Ureter (tissue), 1 donor: Measurements from ENCODE around the gene TMEM132C. TPM values are rescaled to one million over a fixed set of nuclear protein-coding genes. Genes with fewer than 3 reads are reported as not detected.
"Not testable (repeated sequence)": the region's sequence is repeated elsewhere in the genome, so short reads cannot be mapped to it uniquely, and the experiment has no call there.

Source experiments
- DNase-seq: peaks from one replicate; pipeline ENCODE4 v3.0.0-alpha.2; 2020; ENCODE audit warnings: low spot score
- total RNA-seq: library from RNA; stranded (reverse); gene quantifications from one replicate; pipeline ENCODE4 v1.2.4, GENCODE V29; 2023
- donor health status: DM: yes; HTN: yes; CAD: no.

The TMEM132C gene
- total RNA-seq, result 12.6 TPM

DNA sequence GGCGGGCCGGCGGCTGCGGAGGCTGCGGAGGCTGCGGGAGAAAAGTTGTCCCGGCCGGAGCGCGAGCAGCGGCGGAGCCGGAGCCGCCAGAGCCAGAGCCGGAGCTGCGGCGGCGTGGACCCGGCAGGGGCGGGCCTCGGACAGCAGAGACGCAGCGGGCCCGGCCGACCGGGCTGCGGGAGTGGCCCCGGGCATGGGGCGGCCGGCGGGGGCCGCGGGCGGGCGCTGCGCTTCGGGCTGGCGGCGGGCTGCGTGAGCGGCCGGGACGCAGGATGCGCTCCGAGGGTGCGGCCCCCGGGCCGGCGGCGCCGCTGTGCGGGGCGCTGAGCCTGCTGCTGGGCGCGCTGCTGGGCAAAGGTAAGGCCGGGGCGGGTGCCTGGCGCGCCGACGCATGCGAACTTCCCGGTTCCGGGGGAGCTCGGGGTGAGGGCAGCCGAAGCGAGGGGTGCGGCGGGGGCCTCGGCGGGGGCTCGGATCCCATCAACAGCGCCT is at the start of gene TMEM132C:
TSS of gene TMEM132C (plus strand) at position 40 of the 492 bp plus-strand sequence. CDS start at position 273, 233 bp downstream.
- no peak for DNase-seq

DNA sequence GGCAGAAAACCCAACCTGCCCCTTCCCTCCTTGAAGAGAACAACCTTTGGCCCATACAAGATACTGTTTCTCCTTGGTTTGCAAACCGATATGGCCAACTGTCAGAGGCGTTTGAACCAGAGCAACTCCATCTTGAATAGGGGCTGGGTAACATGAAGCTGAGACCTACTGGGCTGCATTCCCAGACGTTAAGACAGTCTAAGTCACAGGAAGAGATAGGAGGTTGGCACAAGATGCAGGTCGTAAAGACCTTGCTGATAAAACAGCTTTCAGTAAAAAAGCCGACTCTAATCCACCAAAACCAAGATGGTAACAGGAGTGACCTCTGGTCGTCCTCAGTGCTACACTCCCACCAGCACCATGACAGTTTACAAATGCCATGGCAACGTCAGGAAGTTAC is 42.7 kb upstream of the TMEM132C start:
- DNase-seq, result no peak

DNA sequence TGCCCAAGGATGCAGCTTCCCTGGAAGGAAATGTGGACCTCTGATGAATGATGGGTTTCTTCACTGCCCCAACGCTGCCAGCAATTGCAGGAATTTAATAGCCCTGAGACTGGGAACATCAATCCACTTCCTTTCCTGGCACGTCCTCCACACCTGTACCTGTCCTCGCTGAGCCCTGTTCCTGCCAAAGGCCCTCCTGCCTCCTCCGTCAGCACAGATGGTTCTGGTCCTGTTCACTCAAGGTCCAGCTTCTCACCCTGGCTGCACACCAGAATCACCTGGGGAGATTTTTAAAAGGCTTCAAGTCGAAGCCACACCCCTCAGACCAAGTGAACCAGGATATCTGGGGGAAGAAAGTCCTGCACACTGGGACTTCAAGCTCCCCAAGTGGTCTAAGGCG is 38.4 kb upstream of the TMEM132C start:
- no peak for DNase-seq

DNA sequence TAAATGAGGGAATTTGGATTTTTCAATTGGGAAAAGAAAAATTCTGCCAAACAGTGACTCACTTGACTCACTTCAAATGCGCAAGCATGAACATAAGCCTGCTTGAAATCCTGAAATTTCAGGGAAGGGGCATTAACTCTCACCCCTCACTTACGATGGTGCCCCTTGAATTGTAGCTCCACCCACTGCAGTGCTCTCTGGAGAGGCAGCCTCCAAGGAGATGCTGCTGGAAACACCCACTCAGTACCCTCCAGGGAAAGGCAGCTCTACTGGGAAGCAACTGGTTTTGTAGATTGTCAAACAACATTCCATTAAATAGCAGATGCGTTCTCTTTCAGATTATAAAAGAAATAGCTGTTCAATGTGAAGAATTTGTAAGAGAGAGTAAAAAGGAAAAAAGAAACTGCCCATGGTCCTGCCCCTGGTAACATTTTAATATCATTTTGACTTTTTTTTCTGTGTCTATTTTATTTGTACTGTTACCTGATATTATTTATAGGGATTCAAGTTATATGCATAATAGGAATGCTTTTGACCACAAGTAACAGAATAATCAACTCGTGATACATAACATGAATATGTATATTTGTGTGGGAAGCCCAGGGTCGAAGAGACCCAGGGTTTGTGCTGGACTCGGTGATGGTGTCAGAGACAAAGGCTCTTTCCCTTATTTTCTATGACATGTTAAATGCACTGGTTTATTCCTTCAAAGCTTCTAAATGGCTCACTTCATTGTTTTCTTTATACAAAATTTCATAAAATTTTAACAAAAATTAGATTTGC is 31.1 kb upstream of the TMEM132C start:
- DNase-seq, result no peak

DNA sequence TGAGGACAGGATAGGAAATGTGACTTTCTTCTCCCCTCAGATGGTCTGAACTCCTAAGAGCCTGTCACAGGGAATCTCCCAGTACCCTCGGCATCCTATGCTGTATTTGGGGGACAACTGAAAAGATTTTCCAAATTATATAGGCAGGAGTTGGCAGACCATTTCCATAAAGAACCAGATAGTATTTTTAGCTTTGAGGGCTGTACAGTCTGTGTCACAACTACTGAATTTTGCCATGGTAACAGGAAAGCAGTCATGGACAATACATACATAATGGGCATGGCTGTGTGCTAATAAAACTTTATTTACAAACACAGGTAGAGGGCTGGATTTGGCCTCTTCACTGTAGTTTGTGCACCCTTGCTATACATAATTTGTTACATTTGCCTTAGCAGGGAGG is 30.4 kb upstream of the TMEM132C start:
- no peak for DNase-seq

DNA sequence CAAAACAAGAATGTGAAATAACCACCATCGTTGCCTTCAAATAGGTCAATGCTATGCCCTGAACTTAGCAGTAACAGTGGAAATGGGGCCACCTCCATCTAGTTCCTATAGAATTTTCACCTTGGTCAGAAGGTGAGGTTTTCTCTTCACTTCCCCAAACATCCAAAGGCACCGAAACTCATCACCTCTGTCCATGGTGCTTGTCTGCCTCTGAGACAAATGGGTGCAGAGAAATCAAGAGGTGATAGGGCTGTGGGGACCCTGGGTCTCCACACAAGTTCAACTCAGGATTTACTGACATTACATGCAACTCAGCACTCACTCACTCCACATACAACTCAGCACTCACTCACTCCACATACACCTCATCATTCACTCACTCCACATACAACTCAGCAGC is 26.2 kb upstream of the TMEM132C start:
- no peak for DNase-seq

DNA sequence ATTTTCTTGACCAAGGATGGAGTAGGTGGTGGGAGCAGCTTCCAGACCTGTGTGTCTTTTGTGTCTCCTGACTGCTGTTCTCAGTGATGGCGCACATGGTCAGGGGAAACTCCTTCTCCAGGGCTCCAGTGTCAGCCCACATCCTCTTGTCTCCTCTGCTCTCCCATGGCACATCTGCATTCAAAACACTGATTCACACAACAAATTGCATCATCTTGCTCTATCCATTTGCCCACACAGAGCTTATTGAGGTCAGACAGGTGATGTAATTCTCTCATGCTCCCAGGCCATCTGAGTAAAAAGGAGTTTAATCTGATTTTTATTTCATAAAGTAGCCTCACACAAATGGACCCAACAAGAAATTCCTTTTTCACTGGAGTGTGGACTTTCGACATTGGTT is 21.8 kb upstream of the TMEM132C start:
- DNase-seq, result no peak

DNA sequence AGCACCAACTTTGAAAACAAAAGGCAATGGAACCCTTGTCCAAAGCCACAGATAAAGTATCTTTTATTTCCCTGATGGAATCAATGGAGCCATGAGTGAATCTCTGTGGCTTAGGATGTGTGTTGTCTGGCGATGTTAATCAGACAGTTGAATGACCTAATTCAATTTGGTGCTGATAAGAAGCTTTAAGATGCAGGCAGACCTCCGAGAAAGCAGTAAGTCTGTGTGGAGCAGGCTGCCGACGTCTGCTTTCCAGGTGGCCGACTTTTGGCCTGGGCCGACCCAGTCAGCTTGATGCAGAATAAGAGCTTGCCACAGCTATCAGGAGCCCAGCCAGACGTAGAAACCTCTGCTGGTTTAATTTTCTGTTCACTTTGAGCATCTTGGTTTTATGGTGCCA is 21.1 kb upstream of the TMEM132C start:
- DNase-seq, result no peak

DNA sequence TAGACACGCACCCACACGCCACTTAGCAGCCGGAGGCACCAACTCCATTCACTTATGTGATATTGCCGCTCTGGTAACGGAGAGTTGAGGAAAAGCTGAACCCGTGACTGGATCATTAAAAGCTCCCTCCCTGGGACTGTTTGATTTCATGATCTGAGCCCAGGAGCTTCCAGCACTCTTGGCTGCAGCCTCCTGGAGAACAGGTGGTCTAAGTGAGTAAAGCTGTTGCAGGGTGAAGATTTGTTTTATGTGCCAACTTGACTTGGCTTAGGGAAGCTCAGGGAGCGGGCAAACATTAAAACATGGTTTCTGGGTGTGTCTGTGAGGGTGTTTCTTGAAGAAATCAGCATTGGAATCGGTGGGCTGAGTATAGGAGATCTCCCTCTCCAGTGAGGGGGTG is 16.9 kb upstream of the TMEM132C start:
- no peak for DNase-seq

DNA sequence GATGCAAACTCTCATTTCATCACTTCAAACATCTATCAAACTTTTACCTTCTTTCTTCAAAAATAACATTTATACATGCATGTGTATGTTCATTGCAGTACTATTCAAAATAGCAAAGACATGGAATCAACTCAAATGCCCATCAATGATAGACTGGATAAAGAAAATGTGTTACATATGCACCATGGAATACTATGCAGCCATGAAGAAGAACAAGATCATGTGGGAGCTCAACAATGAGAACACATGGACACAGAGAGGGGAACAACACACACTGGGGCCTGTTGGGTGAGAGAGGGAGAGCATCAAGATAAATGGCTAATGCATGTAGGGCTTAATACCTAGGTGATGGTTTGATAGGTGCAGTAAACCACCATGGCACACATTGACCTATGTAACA is 13.1 kb upstream of the TMEM132C start:
- DNase-seq, result not testable (repeated sequence)

DNA sequence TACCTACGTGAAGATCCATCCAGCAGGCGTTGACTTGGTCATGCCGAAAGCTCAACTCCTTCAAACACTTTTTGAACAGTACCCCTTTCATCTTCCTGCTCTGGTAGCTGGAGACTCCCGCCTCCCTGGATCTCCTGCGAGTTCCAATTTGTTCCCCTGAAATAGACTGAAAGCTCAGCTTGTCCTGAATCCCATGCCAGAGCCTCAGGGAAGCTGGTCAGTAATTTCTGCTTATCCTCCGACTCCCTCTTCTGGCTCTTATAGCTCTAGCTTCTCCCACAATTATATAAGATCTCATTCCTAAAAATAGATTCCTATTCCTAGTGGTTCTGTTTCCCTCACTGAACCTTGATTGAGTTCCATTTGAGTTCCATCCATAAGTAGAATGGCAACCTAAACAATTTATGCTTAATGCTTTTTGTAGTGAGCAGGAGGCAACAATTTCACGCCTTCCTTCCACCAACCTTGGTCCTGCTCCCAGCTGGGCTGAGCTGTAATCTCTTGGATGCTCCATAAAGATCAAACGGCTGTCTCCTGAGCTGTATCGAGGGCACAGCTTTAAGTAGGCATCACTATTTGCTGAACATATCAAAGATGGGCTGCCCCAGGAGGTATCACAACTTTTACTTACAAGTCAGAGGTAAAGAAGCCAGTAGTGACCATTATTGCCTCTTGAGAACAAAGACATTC is 8.0 kb upstream of the TMEM132C start:
- no peak for DNase-seq

DNA sequence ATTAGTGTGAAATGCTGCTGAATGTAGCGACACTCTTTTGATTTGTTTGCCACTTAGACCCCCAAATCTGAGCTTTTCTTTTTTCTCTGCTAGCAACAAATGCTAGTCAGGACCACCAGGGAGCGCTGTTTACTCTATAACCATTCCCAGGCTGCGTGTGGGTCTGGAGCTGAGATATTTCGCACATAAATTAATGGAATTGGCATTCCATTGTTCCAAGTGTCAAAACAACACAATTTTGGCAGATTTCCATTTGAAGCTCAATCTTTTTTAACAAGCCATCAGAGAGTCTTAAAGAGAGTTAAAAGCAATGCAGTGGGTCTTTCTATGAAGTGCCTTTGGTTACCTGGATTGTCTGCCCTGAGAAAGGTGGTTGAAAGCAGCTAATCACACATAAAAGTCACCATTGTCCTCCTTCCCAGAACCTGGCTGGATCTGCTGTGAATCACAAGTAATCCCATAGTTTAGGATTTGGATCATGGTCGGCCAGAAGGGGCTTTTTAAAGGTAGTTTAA is 7.4 kb upstream of the TMEM132C start:
- DNase-seq, result no peak

DNA sequence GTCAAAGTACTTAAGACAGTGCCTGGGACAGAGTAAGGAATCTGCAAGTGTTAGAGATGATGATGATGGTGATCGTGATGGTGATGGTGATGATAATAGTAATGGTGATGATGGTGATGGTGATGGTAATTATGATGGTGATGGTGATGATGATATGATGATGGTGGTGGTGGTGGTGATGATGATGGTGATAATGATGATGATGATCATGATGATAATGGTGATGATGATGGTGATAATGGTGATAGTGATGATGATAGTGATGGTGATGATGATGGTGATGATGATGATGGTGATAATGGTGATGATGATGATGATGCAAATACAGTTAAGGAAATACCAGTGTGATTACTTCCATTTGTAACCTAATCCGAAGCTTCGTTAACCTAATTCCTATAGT is 5.2 kb upstream of the TMEM132C start:
- no peak for DNase-seq

DNA sequence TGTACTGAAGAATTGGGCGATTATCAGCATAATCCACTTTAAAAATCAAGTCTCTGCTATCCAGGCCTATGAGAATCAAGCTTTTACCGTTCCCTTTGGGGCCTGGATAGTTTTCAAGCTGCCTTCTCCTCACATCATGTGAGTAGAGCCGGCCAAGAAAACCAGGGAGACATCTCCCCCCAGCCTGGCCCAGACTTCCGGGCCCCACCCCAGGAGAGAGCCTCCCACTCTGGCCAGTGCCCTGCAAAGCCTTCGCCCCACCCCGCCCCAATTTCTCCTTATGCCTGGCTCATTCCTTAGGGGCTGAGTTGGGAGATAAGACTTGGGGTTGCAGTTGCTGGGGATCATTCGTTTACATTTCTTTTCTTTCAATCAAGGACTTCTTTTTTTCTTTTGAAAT is 1.4 kb upstream of the TMEM132C start:
- DNase-seq, result no peak

DNA sequence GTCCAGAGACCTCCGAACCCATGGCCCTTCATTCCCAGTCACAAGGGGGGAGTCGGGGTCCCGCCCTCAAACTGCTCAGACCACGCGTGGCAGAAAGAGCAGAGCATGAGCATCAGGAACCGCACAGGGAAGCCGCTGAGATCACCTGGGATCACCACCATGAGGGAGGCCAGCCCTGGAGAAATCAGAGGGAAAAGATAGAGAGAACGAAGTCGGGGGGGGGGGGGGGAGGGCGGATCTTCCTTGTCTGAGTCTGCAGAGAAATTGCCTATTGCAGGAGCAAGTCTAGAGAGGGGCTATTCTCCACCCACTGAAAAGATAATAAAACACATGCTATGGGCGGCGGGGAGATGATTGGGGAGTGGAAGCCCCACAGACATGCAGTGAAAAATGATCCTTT is 884 bp upstream of the TMEM132C start:
- no peak for DNase-seq

DNA sequence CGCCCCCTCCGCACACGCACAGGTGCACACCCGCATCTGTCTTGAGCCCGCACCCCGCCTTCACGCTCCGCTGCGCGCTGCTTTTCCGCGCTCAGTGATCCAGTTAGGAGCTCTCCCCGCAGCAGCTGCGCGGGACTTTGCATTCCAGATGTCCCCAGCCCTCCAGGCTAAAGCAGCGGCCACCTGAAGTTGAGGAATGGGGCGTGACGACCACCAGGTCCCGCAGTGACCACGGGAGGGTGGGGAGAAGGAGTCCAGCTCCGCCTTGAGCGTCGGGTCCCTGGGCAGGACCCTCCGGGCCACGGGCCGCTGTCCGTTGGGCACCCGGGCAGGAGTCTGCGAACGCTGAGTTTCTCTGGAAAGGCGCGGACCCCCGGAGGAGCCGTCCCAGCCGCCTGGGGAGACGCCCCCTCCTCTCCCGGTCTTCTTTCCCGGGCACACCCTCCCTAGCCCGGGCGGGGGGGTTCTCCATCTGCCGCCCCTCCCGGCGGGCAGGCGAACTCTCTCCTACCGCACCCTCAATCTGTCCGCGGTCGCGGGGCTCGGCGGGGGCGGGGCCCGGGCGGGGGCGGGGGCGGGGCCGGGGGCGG is 334 bp upstream of the TMEM132C start:
- DNase-seq, result no peak

DNA sequence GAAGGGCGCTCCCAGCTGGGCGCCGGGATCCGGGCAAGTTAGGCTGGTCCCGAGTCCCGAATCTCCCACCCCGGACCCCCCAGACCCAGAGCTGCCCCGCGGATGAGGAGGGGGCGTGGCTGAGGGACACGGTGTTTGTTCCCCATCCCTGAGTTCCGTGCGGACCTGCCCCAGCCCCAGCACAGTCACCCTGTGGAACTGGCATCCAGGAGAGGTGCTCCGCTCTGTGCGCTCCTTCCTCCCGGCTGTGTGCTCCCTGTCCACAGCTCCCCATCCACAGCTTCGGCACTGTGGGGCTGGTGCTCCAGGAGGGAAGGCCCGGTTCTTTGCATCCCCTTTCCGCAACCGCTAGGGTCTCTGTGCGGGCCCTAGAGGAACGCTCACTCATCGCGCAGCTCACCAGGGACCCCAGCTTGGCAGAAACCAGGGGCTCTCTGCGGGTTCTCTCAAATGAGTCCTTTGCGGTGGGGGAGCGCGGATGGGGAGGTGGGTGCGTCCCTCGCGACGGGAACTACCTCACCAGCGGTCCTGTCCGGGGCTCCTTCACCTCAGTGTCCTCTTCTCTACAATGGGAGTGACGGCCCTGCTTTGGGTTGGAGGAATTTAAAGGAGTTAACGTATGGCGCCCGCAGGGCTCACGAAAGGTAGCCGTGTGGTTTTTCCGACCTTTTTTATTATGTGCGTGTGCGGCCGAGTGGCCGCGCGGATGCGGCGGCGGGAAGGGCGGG is 845 bp downstream of the TMEM132C start:
- DNase-seq, result no peak

DNA sequence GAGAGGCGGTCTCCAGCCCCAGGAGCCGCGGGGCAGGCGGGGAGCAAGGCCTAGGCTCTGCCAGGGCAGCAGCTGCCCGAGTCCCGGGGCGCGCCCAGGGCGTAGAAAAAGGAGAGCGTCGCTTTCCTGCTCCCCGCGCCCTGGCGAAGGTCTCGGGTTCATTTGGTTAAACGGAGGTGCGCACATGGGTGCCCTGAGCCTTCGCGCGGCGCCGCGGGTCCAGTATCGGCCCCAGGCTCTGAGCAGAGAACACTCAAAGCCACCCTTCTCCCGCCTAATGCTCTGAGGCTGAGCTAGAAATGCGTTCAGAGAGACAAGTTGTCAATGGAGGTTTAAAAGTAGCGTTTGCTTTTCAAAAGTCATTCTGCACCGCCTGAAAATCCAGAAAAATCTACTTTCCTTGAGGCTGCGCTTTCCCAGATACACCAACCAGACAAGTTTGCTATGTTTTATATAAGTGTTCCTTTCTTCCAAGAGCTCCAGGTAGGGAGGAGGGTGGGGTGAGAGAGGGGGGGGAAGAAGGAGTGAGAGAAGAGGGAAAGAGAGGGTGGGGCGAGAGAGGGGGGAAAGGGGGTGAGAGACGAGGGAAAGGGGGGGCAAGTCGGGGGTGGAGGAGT is 1.5 kb downstream of the TMEM132C start:
- DNase-seq, result no peak

DNA sequence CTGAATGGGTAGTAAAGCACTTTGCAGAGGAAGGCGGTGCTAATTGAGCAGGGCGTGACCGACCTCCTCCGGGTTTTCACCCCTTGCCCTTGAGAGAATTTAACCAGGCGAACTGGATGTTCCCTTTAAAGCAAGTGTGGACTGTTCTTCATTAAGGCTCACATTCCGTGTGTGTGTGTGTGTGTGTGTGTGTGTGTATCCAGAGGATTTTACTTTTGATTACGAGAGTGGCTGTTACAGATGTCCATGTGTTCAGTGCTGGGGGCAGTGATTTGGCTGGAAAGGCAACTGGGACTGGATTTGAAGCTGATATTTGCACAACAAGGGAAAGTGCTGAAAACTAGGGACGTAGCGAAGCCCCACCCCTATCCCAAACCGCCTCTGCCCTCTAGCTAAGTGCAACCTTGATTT is 2.2 kb downstream of the TMEM132C start:
- DNase-seq, result no peak

DNA sequence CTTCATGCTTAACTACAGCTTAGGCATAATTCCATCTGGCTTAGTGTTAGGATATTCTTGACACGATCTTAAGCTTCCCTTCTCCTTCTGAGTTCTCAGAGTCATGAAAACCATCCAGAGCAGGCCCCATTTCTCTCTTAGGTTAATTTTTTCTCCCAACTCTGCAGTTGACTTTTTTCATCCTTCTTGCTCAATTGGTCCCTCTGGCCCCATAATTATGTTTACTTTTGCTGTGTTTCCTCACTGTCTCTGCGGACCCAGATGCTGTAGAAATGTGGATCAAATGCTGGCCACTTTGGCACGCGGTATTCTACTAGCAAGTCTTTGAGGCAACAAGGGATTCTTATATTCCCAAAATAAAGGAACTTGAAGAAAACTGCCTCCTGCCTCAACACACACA is 9.5 kb downstream of the TMEM132C start:
- DNase-seq, result no peak

DNA sequence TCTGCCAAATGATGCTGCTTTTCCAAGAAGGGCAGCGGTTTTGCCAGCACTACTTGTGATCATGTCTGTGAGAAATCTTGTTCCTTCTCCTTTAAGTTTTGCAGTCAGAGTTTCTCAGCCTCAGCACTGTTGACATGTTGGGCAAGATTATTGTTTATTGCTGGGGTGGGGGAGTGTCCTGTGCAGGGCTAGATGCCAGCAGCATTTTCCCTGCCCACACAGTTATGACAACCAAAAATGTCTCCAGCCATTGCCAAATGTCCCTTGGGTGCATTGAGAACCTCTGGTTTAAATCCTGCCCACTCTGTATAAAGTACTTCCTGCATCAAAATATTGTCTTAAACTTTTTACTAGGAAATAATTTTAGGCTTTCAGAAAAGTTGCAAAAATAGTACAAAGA is 20.0 kb downstream of the TMEM132C start:
- no peak for DNase-seq

DNA sequence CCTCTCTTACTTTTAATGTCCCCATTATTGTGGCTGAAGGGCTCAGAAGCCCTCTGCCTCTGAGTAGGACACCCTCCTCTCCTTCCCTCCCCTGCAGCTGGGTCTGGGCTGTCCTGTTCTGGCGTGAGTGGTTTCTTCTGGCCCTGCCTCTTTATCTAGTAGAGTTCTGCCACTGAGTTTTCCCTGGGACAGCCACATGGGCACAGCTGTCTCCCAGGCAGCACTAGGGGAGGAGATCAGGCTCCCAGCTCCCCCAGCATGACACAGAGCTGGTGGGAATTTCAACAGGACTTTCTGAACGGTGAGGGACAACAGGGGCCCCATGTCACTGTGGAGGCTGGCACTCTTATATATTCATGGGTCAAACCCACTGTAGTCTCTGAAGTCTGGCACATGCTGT is 21.4 kb downstream of the TMEM132C start:
- no peak for DNase-seq
